Naive thymus-derived CD8-positive, alpha-beta T cell (primary cell): ENCODE data around the gene BANP. TPM values are rescaled to one million over a fixed set of nuclear protein-coding genes. Genes with fewer than 3 reads are reported as not detected.
"Not testable (repeated sequence)": the region's sequence is repeated elsewhere in the genome, so short reads cannot be mapped to it uniquely, and the experiment has no call there.

ENCODE experiments used
- ATAC-seq, 2 donors: fragments of 150-1000 bp; cut with Tn5 transposase in 1 of 2; sonication (Bioruptor Pico), chemical (Tn5 transposase) in 1 of 2; 1 replicate in 1 of 2; 2 replicates in 1 of 2; pipeline ENCODE4 v1.10.0; 2021; ENCODE audit warnings: mild to moderate bottlenecking in 2 of 2, moderate library complexity in 2 of 2
- POLR2A ChIA-PET: fragments of 350-600 bp; sonication (Branson Sonifier 250); formaldehyde crosslinking; loops from one replicate; lab custom pipeline; 2021; ENCODE audit warnings: antibody characterized with exemption; lab: Charles Lee
- DNase-seq, 10 donors: peaks; one replicate each; pipeline versions ENCODE4 v3.0.0 to v3.0.0-alpha.2; 2020 to 2022
- H3K27ac Mint-ChIP-seq, 10 donors: one replicate each; pipeline ENCODE4 v1.8.0; 2020 to 2022; ENCODE audit warnings: mild to moderate bottlenecking in 10 of 10, mixed read lengths in 10 of 10, moderate library complexity in 4 of 10, inconsistent platforms in 1 of 10
- H3K27me3 Mint-ChIP-seq, 5 donors: one replicate each; pipeline ENCODE4 v1.8.0; 2021 to 2022; ENCODE audit warnings: mixed read lengths in 5 of 5
- H3K36me3 Mint-ChIP-seq, 3 donors: one replicate each; pipeline ENCODE4 v1.8.0; 2020 to 2022; ENCODE audit warnings: mixed read lengths in 3 of 3, mild to moderate bottlenecking in 2 of 3, inconsistent platforms in 1 of 3
- H3K4me1 Mint-ChIP-seq, 4 donors: one replicate each; pipeline ENCODE4 v1.8.0; 2021 to 2022; ENCODE audit warnings: mixed read lengths in 4 of 4
- H3K4me3 Mint-ChIP-seq, 10 donors: one replicate each; pipeline ENCODE4 v1.8.0; 2020 to 2022; ENCODE audit warnings: mild to moderate bottlenecking in 10 of 10, mixed read lengths in 10 of 10, moderate library complexity in 6 of 10, inconsistent platforms in 1 of 10
- H3K9me3 Mint-ChIP-seq, 9 donors: one replicate each; pipeline ENCODE4 v1.8.0; 2020 to 2022; ENCODE audit warnings: mixed read lengths in 9 of 9, mild to moderate bottlenecking in 3 of 9, inconsistent platforms in 1 of 9, moderate library complexity in 1 of 9
- polyA plus RNA-seq, 3 donors: library from polyadenylated mRNA; unstranded; fragments of 300-500 nt; fragmentation: Illumina TruSeq; gene quantifications; one replicate each; pipeline ENCODE4 v1.2.3, GENCODE V29; 2021
- total RNA-seq, 8 experiments: library from RNA in 2 of 8; stranded (reverse) in 2 of 8; gene quantifications; one replicate each; pipeline ENCODE4 v1.2.3 and lab custom pipeline; 2021 to 2026

Gene BANP
- total and polyA plus RNA-seq, 5 experiments from 2014 or later: 13.4 to 89.4 (median 29.1) TPM

- H3K27ac Mint-ChIP-seq, ATAC-seq, POLR2A ChIA-PET, H3K4me3 Mint-ChIP-seq, H3K36me3 Mint-ChIP-seq, H3K27me3 Mint-ChIP-seq, H3K4me1 Mint-ChIP-seq: not testable (repeated sequence)
- peak in 1 of 10 donors; percentile 15 for DNase-seq
- peaks cover 0 to 15% (median 8%) of the 10 kb centered on the region in 9 donors for H3K9me3 Mint-ChIP-seq
Observed at GRCh38 chr16:88091972-88092302, 140.7 kb downstream of the BANP start.

- H3K4me3 Mint-ChIP-seq, POLR2A ChIA-PET, H3K36me3 Mint-ChIP-seq, H3K27ac Mint-ChIP-seq, H3K4me1 Mint-ChIP-seq, ATAC-seq, H3K27me3 Mint-ChIP-seq: not testable (repeated sequence)
- peak in 1 of 10 donors; percentile 43 for DNase-seq
- H3K9me3 Mint-ChIP-seq: peaks cover 0 to 20% (median 8%) of the 10 kb centered on the region in 9 donors
Observed at GRCh38 chr16:88092791-88093555, 141.7 kb downstream of the BANP start.

GRCh38 chr16:88093556-88094252, 142.5 kb downstream of the BANP start:
- peak in 1 of 10 donors; percentile 27 for DNase-seq
- ATAC-seq, H3K4me1 Mint-ChIP-seq, POLR2A ChIA-PET, H3K36me3 Mint-ChIP-seq, H3K27me3 Mint-ChIP-seq, H3K27ac Mint-ChIP-seq, H3K4me3 Mint-ChIP-seq: not testable (repeated sequence)
- H3K9me3 Mint-ChIP-seq: peaks cover 0 to 23% (median 8%) of the 10 kb centered on the region in 9 donors

- peaks cover 0 to 13% (median 12%) of the 10 kb centered on the region in 5 donors for H3K27me3 Mint-ChIP-seq
- H3K4me3 Mint-ChIP-seq, H3K4me1 Mint-ChIP-seq, H3K27ac Mint-ChIP-seq, POLR2A ChIA-PET, DNase-seq, ATAC-seq, H3K36me3 Mint-ChIP-seq: not testable (repeated sequence)
- H3K9me3 Mint-ChIP-seq: peaks cover 0 to 23% (median 8%) of the 10 kb centered on the region in 9 donors
Observed at GRCh38 chr16:88094253-88094575, 143.0 kb downstream of the BANP start.

GRCh38 chr16:88094900-88095299, 143.7 kb downstream of the BANP start:
- not testable (repeated sequence) for DNase-seq

GRCh38 chr16:88096659-88097058, 145.4 kb downstream of the BANP start:
- ATAC-seq, H3K36me3 Mint-ChIP-seq: not testable (repeated sequence)

More at GRCh38 chr16:88094900-88095299, 143.7 kb downstream of the BANP start:
- H3K36me3 Mint-ChIP-seq, ATAC-seq, POLR2A ChIA-PET, H3K4me1 Mint-ChIP-seq, H3K27ac Mint-ChIP-seq, H3K4me3 Mint-ChIP-seq: not testable (repeated sequence)
- Mint-ChIP-seq H3K27me3 (peaks cover 0 to 19% (median 15%) of the 10 kb centered on the region in 5 donors), H3K9me3 (peaks cover 0 to 23% (median 8%) of the 10 kb centered on the region in 9 donors)

GRCh38 chr16:88098731-88099562, 147.7 kb downstream of the BANP start:
- H3K4me3 Mint-ChIP-seq, ATAC-seq, POLR2A ChIA-PET, H3K27ac Mint-ChIP-seq, H3K4me1 Mint-ChIP-seq, H3K36me3 Mint-ChIP-seq: not testable (repeated sequence)
- Mint-ChIP-seq H3K9me3 (peaks cover 0 to 23% (median 8%) of the 10 kb centered on the region in 9 donors), H3K27me3 (peaks cover 0 to 35% (median 18%) of the 10 kb centered on the region in 5 donors)
- peak in 1 of 10 donors; percentile 40 for DNase-seq

More at GRCh38 chr16:88096659-88097058, 145.4 kb downstream of the BANP start:
- Mint-ChIP-seq H3K27me3 (peaks cover 0 to 28% (median 16%) of the 10 kb centered on the region in 5 donors), H3K9me3 (peaks cover 0 to 23% (median 8%) of the 10 kb centered on the region in 9 donors)
- H3K4me1 Mint-ChIP-seq, POLR2A ChIA-PET, H3K4me3 Mint-ChIP-seq, H3K27ac Mint-ChIP-seq, DNase-seq: not testable (repeated sequence)

GRCh38 chr16:88099563-88099890, 148.3 kb downstream of the BANP start:
- peaks cover 0 to 6% (median 0%) of the 10 kb centered on the region in 3 donors for H3K36me3 Mint-ChIP-seq
- ATAC-seq (no peak), DNase-seq (peak in 1 of 10 donors; percentile 38)
- no peak overlapping the region for H3K27ac Mint-ChIP-seq
- no peak overlapping the region for H3K4me3 Mint-ChIP-seq
- POLR2A ChIA-PET: no interaction called here
- peaks cover 0 to 23% (median 8%) of the 10 kb centered on the region in 9 donors for H3K9me3 Mint-ChIP-seq
- H3K27me3 Mint-ChIP-seq: peaks cover 0 to 35% (median 18%) of the 10 kb centered on the region in 5 donors
- H3K4me1 Mint-ChIP-seq: no peaks in the 10 kb centered on the region

GRCh38 chr16:88099956-88100355, 148.7 kb downstream of the BANP start:
- H3K4me1 Mint-ChIP-seq, H3K36me3 Mint-ChIP-seq, DNase-seq, H3K27ac Mint-ChIP-seq, ATAC-seq, H3K4me3 Mint-ChIP-seq, POLR2A ChIA-PET: not testable (repeated sequence)
- peaks cover 0 to 35% (median 18%) of the 10 kb centered on the region in 5 donors for H3K27me3 Mint-ChIP-seq
- H3K9me3 Mint-ChIP-seq: peaks cover 0 to 23% (median 8%) of the 10 kb centered on the region in 9 donors

GRCh38 chr16:88100801-88101622, 149.8 kb downstream of the BANP start:
- peak in 1 of 10 donors; percentile 34 for DNase-seq
- Mint-ChIP-seq H3K9me3 (peaks cover 0 to 16% (median 0%) of the 10 kb centered on the region in 9 donors), H3K27me3 (peaks cover 0 to 35% (median 18%) of the 10 kb centered on the region in 5 donors), H3K27ac (peak overlapping the region in 1 of 10 donors; percentile 40)
- ATAC-seq, H3K36me3 Mint-ChIP-seq, H3K4me1 Mint-ChIP-seq, POLR2A ChIA-PET, H3K4me3 Mint-ChIP-seq: not testable (repeated sequence)

GRCh38 chr16:88101623-88102105, 150.4 kb downstream of the BANP start:
- H3K9me3 Mint-ChIP-seq: peaks cover 0 to 12% (median 0%) of the 10 kb centered on the region in 9 donors
- H3K36me3 Mint-ChIP-seq, POLR2A ChIA-PET: not testable (repeated sequence)

GRCh38 chr16:88102597-88102996, 151.4 kb downstream of the BANP start:
- no peaks in the 10 kb centered on the region for H3K36me3 Mint-ChIP-seq
- no peak for DNase-seq
- peaks cover 0 to 6% (median 0%) of the 10 kb centered on the region in 9 donors for H3K9me3 Mint-ChIP-seq
- no peak overlapping the region for H3K4me3 Mint-ChIP-seq
- POLR2A ChIA-PET: no interaction called here
- H3K27ac Mint-ChIP-seq: no peak overlapping the region
- H3K4me1 Mint-ChIP-seq: peaks cover 0 to 3% (median 0%) of the 10 kb centered on the region in 4 donors
- peaks cover 0 to 35% (median 18%) of the 10 kb centered on the region in 5 donors for H3K27me3 Mint-ChIP-seq
- no peak for ATAC-seq

More at GRCh38 chr16:88101623-88102105, 150.4 kb downstream of the BANP start:
- not testable (repeated sequence) for H3K27ac Mint-ChIP-seq, H3K4me1 Mint-ChIP-seq, ATAC-seq, H3K4me3 Mint-ChIP-seq
- peaks cover 0 to 35% (median 18%) of the 10 kb centered on the region in 5 donors for H3K27me3 Mint-ChIP-seq
- peak in 1 of 10 donors; percentile 32 for DNase-seq
